ENCODE measurements around the gene PMP22.
"Not testable (repeated sequence)": the region's sequence is repeated elsewhere in the genome, so short reads cannot be mapped to it uniquely, and the experiment has no call there.

The PMP22 gene

DNA sequence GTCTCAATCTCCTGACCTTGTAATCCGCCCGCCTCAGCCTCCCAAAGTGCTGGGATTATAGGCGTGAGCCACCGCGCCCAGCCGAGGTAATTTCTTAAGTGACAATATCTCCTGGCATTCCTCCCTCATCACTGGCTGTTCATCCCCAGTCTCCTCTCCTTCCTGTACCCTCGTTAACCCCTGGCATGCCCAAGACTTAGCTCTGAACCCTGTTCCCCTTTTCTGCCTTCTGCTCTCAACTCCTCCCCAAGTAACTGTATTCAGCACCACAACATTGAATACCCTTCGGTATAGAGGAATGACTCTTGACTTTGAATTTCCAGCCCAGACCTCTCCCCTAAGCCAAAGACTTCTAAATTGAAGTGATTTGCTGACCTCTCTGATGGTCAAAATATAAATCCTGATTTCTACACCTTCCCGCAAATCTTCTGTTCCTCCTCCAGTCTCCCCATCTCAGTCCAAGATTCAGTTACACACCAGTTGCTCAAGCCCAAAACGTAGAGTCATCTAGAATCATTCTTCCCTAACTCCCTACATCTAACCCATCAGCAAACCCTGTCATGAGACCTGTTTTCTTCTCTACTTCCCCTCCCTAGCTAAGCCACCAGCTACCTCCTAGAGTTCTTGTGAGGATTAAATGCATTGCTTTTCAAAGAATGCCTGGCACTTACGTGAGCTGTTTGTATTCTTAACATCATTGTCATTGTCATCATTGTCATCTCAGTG lies 14.8 kb downstream of the PMP22 start:
- no peak for DNase-seq

GRCh38 chr17:15249487-15249886 lies 15.6 kb downstream of the PMP22 start:
- DNase-seq, result no peak

DNA sequence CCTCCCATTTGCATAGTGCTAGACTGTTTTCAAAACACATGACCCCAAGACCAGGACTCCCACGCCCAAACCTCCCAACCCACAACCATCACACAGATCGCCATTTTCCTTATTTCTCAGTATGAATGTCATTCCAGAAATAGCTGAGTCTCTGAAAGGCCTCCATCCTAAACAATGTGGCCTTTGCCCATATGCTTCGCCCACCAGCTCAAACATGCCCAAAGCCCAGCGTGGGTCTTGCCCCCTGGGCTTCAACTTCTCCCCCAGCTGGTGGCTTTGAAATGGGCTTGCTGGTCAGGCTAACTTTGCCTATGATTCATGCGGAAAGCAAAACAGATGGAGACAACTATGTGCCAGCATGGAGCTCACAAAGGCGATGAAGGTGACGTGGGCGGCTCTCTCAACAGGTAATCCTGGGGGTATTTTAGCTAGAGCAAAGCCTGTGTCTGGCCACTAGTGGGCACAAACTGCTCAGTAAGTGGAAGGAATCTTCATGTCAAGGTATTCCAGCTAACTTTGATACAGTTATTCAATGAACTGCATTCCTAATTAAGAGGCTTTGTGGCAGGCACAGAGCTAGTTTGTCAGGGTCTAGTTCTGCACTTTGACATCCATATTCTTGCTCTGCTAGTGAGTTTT lies 17.1 kb downstream of the PMP22 start:
- DNase-seq, result no peak

DNA sequence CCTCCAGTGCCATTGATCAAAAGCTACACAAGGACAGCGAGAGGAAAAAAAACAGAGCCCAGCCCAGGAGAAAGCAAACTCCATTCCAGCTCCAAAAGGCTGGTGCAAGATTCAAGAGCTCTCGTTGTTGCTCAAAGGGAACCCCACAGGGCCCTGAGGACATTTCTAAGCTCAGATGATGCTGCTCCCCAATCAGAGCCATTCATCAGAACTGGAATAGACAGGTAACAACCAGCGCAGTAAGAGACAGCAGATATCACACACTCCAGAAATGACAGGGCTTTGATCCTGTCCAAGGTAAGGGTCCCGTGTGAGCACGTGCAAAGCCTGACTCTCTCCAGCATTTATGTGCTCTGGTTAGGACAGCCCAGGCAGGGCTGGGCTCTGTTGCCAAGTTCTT lies 20.1 kb downstream of the PMP22 start:
- no peak for DNase-seq

GRCh38 chr17:15240644-15241043 lies 24.5 kb downstream of the PMP22 start:
- no peak for DNase-seq

DNA sequence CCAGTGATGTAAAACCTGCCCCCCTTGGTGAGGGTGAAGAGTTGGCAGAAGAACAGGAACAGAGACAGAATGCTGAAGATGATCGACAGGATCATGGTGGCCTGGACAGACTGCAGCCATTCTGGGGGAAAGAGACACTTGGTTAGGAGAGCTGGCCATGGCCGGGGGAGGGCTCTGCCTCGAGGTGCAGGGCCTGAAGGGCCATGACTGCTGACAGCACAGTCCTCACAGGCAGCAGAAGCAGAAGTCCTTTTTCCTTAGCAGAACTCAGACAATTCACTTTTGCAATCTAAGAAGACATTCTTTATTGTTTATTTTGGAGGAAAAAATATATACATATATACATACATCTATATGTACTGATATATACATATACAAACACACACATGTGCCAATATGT lies 25.6 kb downstream of the PMP22 start:
- DNase-seq, result no peak

DNA sequence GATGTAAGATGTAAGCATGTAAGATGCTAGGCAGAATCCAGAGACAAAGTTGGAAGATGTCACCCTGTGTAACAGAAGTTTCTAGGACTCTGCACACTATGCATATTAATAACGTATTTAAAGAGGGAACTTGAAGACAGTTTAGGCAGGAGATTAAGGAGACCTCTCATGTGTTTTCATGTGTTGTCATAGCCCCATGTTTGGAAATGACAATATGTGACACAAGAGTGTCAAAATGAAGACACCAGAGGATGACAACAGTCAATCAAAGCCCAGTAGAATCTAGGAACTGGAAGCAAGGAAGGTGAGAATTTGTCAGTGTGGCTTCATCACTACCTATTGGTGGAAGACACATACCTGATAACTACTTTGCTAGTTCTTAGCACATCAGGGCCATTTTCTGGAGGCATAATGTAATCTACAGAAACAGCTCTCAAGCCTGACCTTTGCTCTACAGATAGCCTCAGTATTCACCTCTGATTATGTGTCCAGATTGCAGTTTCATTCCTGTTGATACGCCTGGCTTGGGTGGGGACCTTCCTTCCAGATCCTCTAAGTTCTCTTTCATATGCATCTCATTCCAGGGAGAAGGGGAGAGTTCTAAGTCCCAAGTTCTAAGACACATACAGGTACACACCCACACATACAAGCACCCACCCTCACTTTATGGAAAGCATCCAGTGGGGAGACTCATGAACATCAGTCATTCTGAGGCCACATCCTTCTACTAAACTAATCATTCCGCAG lies 26.3 kb downstream of the PMP22 start:
- DNase-seq, result no peak

GRCh38 chr17:15238057-15238456 lies 27.1 kb downstream of the PMP22 start:
- DNase-seq, result no peak

GRCh38 chr17:15237106-15237425 lies 28.1 kb downstream of the PMP22 start:
- no peak for DNase-seq

- DNase-seq, result no peak
Observed at GRCh38 chr17:15236281-15237105, 28.6 kb downstream of the PMP22 start.

DNA sequence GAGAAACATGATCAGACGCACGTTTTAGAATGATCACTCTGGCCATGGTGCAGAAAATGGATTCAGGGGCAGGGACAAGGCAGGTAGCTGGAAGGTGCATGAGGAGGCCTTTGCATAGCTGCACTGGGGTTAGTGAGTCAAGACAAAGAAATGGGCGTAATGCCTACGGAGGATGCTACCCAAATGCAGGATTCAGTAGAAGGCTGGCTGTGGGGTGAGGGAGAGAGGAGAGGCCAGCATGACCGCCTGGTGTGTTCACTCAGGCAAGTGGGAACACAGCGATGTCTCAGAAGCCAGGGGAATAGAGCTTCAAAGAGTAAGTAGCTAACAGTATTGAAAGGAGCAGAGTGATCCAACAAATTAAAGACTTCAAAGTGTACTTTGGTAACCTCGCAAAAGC lies 31.2 kb downstream of the PMP22 start:
- no peak for DNase-seq

GRCh38 chr17:15233022-15233805 lies 31.9 kb downstream of the PMP22 start:
- DNase-seq, result no peak

GRCh38 chr17:15232517-15232915 lies 32.6 kb downstream of the PMP22 start:
- no peak for DNase-seq

DNA sequence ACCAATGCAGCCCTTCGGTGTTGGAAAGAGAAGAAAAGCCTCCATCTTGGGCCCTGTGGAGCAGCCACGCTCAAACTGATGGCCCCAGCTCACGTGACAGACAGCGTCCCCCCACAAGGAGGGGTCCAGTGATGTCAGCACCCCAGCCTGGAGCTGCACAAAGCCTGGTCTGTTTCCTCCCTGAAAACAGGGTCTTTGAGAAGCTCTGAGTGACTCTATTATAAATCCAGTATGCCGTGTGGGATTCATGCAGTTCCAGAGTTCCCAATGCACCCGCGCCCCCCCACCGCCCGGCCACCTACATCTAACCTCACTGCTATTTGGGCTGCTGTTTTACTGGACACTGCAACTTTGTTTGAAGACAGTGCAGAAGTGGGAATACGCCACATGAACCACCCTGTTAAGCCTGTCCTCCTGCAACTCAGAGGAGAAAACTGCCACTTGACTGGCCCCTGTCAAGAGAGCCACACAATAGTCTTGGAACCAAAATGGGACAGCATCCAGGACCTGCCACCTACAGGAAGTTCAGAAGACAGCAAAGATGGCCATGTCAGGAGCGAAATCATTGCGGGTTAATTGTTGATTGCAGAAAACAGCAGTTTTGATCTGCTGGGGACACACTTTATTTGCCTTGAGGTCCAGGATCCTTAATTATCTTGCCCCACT lies 33.1 kb downstream of the PMP22 start:
- DNase-seq, result no peak

- no peak for DNase-seq
Observed at GRCh38 chr17:15230866-15231265, 34.3 kb downstream of the PMP22 start.

DNA sequence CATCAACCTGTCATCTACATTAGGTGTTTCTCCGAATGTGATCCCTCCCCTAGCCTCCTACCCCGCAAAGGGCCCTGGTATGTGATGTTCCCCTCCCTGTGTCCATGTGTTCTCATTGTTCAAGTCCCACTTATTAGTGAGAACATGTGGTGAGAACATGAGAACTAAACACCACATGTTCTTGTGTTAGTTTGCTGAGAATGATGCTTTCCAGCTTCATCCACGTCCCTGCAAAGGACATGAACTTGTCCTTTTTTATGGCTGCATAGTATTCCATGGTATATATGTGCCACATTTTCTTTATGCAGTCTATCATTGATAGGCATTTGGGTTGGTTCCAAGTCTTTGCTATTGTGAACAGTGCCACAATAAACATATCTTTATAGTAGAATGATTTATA lies 43.3 kb downstream of the PMP22 start:
- DNase-seq, result not testable (repeated sequence)

- no peak for DNase-seq
Observed at GRCh38 chr17:15220785-15221184, 44.3 kb downstream of the PMP22 start.

DNA sequence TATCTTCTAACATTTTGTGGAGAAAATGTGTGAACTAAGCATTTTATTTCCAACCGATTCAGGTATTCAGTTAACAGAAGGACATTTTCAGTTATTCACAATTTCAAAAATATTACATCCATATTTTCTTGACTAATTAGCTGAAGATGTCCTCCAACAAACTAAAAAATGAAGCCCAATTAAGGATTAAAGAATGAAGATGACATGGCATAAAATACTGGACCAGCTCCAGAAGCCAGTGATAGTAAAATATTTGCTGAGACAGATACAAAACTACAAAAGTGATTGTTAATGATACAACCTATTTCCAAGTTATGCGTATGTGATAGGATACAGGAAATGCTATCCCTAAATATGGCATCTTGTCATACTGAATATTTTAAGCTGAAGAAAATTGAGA lies 48.6 kb downstream of the PMP22 start:
- no peak for DNase-seq

GRCh38 chr17:15213381-15214087 lies 51.6 kb downstream of the PMP22 start:
- DNase-seq, result no peak

- no peak for DNase-seq
Observed at GRCh38 chr17:15210247-15210646, 54.9 kb downstream of the PMP22 start.

DNA sequence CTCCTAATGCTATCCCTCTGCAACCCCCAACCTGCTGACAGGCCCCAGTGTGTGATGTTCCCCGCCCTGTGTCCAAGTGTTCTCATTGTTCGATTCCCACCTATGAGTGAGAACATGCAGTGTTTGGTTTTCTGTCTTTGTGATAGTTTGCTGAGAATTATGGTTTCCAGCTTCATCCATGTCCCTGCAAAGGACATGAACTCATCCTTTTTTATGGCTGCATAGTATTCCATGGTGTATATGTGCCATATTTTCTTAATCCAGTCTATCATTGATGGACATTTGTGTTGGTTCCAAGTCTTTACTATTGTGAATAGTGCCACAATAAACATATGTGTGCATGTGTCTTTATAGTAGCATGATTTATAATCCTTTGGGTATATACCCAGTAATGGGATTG lies 62.1 kb downstream of the PMP22 start:
- DNase-seq, result not testable (repeated sequence)
